Naive B cell (primary cell): ENCODE results near the gene BICD2. TPM values are rescaled to one million over a fixed set of nuclear protein-coding genes. Genes with fewer than 3 reads are reported as not detected.
A peak's percentile ranks its signal among the peaks of the same experiment; 100 is the strongest.

Experiments
- ATAC-seq, 2 donors: fragments of 150-1000 bp; cut with Tn5 transposase; 2 replicates each; pipeline ENCODE4 v1.10.0; 2021; ENCODE audit warnings: low read depth in 2 of 2, mild to moderate bottlenecking in 2 of 2, moderate library complexity in 2 of 2
- DNase-seq: peaks from one replicate; pipeline ENCODE4 v3.0.0; 2022
- H3K27ac Mint-ChIP-seq, 6 donors: one replicate each; pipeline ENCODE4 v1.8.0; 2020 to 2022; ENCODE audit warnings: mild to moderate bottlenecking in 6 of 6, mixed read lengths in 6 of 6, moderate library complexity in 5 of 6, inconsistent platforms in 2 of 6
- H3K27me3 Mint-ChIP-seq, 3 donors: one replicate each; pipeline ENCODE4 v1.8.0; 2021 to 2022; ENCODE audit warnings: mixed read lengths in 3 of 3, mild to moderate bottlenecking in 1 of 3
- H3K36me3 Mint-ChIP-seq, 2 donors: one replicate each; pipeline ENCODE4 v1.8.0; 2020 to 2022; ENCODE audit warnings: mixed read lengths in 2 of 2, inconsistent platforms in 1 of 2, mild to moderate bottlenecking in 1 of 2
- H3K4me1 Mint-ChIP-seq, 3 donors: one replicate each; pipeline ENCODE4 v1.8.0; 2020 to 2022; ENCODE audit warnings: mixed read lengths in 3 of 3, inconsistent platforms in 1 of 3, mild to moderate bottlenecking in 1 of 3, moderate library complexity in 1 of 3
- H3K4me3 Mint-ChIP-seq, 8 donors: one replicate each; pipeline ENCODE4 v1.8.0; 2020 to 2022; ENCODE audit warnings: mild to moderate bottlenecking in 8 of 8, mixed read lengths in 8 of 8, moderate library complexity in 8 of 8, inconsistent platforms in 2 of 8
- H3K9me3 Mint-ChIP-seq, 7 donors: one replicate each; pipeline ENCODE4 v1.8.0; 2020 to 2022; ENCODE audit warnings: mixed read lengths in 7 of 7, mild to moderate bottlenecking in 5 of 7, inconsistent platforms in 2 of 7, moderate library complexity in 1 of 7
- polyA plus RNA-seq, 6 donors: library from polyadenylated mRNA; unstranded; fragments of 300-500 nt; fragmentation: Illumina TruSeq; gene quantifications; one replicate each; pipeline ENCODE4 v1.2.3, GENCODE V29; 2021; ENCODE audit warnings: low read depth in 6 of 6

BICD2 gene
- polyA plus RNA-seq, 6 donors from 2014 or later = 4.3 to 41.8 (median 29.6) TPM

DNA sequence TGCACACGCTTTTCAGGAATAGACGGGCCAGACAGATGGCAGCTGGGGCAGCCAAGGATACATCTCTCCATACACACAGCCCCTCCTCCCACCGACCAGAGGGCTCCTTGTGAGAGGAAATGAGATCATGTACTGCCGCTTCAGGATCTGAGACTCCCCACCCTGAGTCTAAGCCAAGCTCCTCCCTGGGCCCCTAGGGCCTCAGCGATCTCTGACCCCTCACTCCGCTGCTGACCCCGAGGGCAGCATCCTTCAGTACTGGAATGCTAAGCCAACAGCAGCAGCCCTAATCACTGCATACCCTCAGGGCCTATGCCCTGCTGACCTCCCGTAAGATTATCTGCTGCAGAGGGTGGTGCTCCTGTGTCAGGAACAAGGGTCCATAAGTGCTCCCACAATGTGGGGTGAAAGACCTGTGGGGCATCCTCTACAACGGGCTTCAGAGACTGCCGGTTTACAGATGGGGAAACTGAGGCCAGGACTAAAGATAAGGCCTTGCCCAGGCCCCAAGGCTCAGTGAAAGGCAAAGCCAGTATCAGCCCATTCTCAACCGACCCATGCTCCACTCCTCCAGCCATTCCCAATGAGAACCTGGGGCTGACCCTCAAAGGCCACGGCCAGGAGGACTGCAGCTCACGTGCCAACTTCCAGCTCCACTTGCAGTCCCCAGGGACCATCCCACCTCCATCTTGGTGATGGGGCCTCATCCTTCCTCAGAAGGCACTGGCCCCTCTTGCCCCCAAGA is 37.5 kb downstream of the BICD2 start:
- ATAC-seq = no peak

DNA sequence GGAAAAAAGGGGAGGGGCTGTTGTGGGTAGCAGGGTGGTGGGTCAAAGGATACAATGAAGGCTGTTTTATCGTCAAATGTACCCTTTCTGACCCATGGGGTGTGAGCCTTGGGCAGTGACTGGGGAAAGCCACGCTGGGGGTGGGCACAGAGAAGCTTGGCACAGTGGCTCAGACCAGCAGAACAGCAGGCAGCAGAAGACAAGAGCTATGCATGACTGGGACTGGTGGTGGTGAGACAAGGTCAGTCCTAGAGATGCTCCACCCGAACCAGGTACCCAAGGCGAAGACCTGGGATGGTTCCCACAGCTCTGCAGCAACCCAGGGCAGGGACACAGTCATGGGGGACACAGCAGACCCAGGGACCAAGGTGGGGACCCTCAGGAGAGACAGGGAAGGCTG is 38.3 kb downstream of the BICD2 start:
- Mint-ChIP-seq H3K36me3 (peaks cover 0 to 4% of the 10 kb centered on the region in 2 donors), H3K4me3 (peak overlapping the region in 6 of 8 donors; percentile 29 to 100 (median 72)), H3K9me3 (no peaks in the 10 kb centered on the region), H3K27me3 (no peaks in the 10 kb centered on the region), H3K4me1 (peaks cover 75 to 98% (median 91%) of the 10 kb centered on the region in 3 donors), H3K27ac (peak overlapping the region; percentile 44 to 96 (median 86))
- ATAC-seq (no peak), DNase-seq (no peak)

More for the DNA sequence above, 37.5 kb downstream of the BICD2 start:
- Mint-ChIP-seq H3K36me3 (peaks cover 0 to 4% of the 10 kb centered on the region in 2 donors), H3K9me3 (no peaks in the 10 kb centered on the region), H3K27ac (peak overlapping the region; percentile 74 to 93 (median 86)), H3K27me3 (no peaks in the 10 kb centered on the region), H3K4me3 (peak overlapping the region in 7 of 8 donors; percentile 47 to 100 (median 88)), H3K4me1 (peaks cover 77 to 98% (median 91%) of the 10 kb centered on the region in 3 donors)
- DNase-seq = no peak

- Mint-ChIP-seq H3K9me3 (no peaks in the 10 kb centered on the region), H3K36me3 (peaks cover 2 to 4% of the 10 kb centered on the region in 2 donors), H3K4me3 (peak overlapping the region in 3 of 8 donors; percentile 56 to 100 (median 88)), H3K4me1 (peaks cover 76 to 97% (median 91%) of the 10 kb centered on the region in 3 donors), H3K27me3 (no peaks in the 10 kb centered on the region), H3K27ac (peak overlapping the region in 5 of 6 donors; percentile 81 to 96 (median 87))
- ATAC-seq = no peak
- no peak for DNase-seq
Observed at GRCh38 chr9:92725766-92726165, 38.9 kb downstream of the BICD2 start.

DNA sequence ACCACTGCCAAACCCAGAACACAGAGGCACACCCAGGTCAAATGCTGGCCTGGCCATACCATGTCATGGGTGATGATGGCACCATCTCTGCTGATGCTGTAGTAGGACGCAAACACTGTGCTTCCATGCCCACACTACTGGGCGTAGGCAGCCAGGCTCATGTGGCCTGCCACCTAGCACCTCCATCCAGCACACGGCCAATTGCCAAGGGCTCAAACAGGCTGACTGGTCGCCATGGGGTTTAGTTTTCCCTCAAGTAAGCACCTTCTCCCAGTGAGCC is 39.4 kb downstream of the BICD2 start:
- H3K27me3 Mint-ChIP-seq = no peaks in the 10 kb centered on the region
- peaks cover 74 to 97% (median 91%) of the 10 kb centered on the region in 3 donors for H3K4me1 Mint-ChIP-seq
- peak overlapping the region in 3 of 6 donors; percentile 9 to 81 (median 76) for H3K27ac Mint-ChIP-seq
- no peak for ATAC-seq
- H3K9me3 Mint-ChIP-seq = no peaks in the 10 kb centered on the region
- peak overlapping the region in 3 of 8 donors; percentile 25 to 100 (median 34) for H3K4me3 Mint-ChIP-seq
- DNase-seq = no peak
- peaks cover 7% of the 10 kb centered on the region in 2 donors for H3K36me3 Mint-ChIP-seq

DNA sequence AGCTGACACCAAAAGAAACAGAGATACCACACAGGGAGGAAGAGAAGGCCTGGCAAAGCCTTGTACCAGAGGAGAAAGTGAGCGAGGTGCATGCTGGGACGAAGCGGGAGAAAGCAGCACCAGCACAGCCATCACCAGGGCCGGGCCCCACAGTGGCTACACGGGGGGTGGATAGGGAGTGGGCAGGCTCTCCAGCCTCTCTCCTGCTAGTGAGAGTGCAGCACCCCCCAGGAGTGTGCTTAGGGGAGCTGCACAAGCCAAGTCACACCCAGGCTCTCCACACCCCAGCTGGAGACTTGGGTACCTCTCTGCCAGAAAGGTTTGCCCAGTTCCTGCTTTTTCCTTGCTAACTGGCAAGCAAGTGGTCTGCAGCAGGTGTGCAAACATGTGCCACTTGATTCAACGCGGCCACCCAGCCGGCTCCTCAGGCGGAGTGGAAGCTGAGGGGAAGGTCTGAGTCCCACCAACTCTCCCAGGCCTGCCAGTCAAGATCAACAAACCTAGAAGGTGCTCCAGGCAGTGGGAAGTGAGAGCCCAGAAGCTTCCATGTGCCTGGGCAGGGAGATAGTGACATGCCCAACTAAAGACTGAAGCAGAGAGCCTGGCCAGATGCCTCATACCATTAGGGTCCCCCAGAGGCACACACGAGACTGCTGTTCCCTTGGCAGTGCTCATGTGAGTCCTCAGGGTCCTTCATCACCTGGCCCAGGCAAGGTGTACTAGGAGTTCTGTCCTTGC is 39.9 kb downstream of the BICD2 start:
- Mint-ChIP-seq H3K4me3 (peak overlapping the region in 4 of 8 donors; percentile 20 to 100 (median 30)), H3K27me3 (no peaks in the 10 kb centered on the region), H3K4me1 (peaks cover 74 to 97% (median 91%) of the 10 kb centered on the region in 3 donors), H3K36me3 (peaks cover 7 to 13% of the 10 kb centered on the region in 2 donors), H3K27ac (peak overlapping the region; percentile 2 to 94 (median 60)), H3K9me3 (no peaks in the 10 kb centered on the region)
- DNase-seq (no peak), ATAC-seq (no peak)

DNA sequence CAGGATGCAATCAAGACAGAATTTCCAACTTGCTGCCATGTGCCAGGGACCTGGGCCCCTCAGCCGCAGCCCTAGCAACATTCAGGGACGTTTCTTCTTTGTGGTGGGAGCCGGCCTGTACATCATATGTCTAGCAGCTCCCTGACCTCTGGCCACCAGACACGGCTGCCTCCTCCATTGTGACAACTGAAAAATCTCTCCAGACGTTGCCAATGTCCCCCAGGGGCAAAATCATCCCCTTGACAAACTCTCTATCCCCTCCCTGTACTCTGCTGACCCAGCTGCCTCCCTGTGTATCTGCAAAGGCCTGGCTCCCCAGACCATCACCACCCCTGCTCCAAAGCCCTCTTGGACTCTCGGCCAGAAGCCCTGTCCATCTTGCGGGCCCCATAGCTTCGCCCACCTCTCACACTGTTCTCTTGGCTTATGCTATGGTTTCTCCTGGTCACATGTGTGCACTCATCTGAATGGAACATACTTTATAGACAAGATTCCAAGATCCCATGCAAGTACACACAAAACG is 40.8 kb downstream of the BICD2 start:
- H3K4me3 Mint-ChIP-seq = peak overlapping the region in 1 of 8 donors; percentile 66

DNA sequence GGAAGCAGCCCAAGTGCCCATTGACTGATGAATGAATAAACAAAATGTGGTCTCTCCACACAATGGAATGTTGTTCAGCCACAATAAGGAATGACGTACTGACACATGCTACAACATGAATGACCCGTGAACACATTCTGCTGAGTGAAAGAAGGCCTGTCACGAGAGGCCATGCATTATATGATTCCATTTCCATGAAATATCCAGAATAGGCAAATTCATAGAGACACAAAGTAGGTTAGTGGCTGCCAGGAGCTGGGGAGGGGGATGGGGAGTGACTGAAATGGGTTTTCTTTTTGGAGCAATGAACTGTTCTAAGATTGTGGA is 41.4 kb downstream of the BICD2 start:
- Mint-ChIP-seq H3K4me3 (peak overlapping the region in 3 of 8 donors; percentile 25 to 66 (median 45)), H3K4me1 (peaks cover 65 to 86% (median 82%) of the 10 kb centered on the region in 3 donors)
- ATAC-seq = no peak

More for the DNA sequence above, 40.8 kb downstream of the BICD2 start:
- Mint-ChIP-seq H3K36me3 (peaks cover 3 to 16% of the 10 kb centered on the region in 2 donors), H3K27ac (peak overlapping the region; percentile 4 to 75 (median 68)), H3K4me1 (peaks cover 66 to 92% (median 88%) of the 10 kb centered on the region in 3 donors), H3K9me3 (no peaks in the 10 kb centered on the region), H3K27me3 (no peaks in the 10 kb centered on the region)
- ATAC-seq (no peak), DNase-seq (no peak)

GRCh38 chr9:92722386-92723298 is 42.0 kb downstream of the BICD2 start:
- no peak for ATAC-seq
- no peaks in the 10 kb centered on the region for H3K9me3 Mint-ChIP-seq
- peak overlapping the region in 4 of 6 donors; percentile 43 to 93 (median 76) for H3K27ac Mint-ChIP-seq
- H3K4me1 Mint-ChIP-seq = peaks cover 59 to 82% (median 76%) of the 10 kb centered on the region in 3 donors
- peak overlapping the region in 5 of 8 donors; percentile 22 to 80 (median 41) for H3K4me3 Mint-ChIP-seq
- H3K36me3 Mint-ChIP-seq = peaks cover 3 to 16% of the 10 kb centered on the region in 2 donors
- no peak for DNase-seq
- H3K27me3 Mint-ChIP-seq = no peaks in the 10 kb centered on the region

More for the DNA sequence above, 41.4 kb downstream of the BICD2 start:
- Mint-ChIP-seq H3K9me3 (no peaks in the 10 kb centered on the region), H3K27me3 (no peaks in the 10 kb centered on the region), H3K27ac (peak overlapping the region in 5 of 6 donors; percentile 22 to 75 (median 70)), H3K36me3 (peaks cover 3 to 16% of the 10 kb centered on the region in 2 donors)
- no peak for DNase-seq

DNA sequence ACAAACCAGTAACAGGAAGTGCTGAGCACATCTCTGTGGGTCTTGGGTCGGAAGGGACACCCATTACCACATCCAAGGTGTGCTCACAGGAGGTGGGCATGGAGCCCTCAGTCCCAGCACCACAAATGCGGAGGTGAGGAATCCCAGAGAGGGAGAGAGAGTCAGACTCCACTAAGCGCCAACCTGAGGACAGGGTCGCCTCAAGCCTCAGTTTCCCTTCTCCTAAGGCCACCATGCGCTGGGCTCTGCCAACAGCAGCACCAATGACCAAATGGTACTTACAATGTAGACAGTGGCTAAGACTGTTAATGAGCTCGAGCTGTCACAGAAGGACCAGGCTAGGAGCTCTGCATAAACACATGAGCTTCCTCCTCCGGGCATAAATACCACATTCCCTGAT is 43.1 kb downstream of the BICD2 start:
- Mint-ChIP-seq H3K27me3 (no peaks in the 10 kb centered on the region), H3K4me3 (peak overlapping the region in 7 of 8 donors; percentile 23 to 84 (median 48)), H3K9me3 (no peaks in the 10 kb centered on the region), H3K4me1 (peaks cover 49 to 73% (median 68%) of the 10 kb centered on the region in 3 donors), H3K36me3 (peaks cover 3 to 16% of the 10 kb centered on the region in 2 donors), H3K27ac (peak overlapping the region; percentile 47 to 93 (median 80))
- ATAC-seq (peak; percentile 28 to 33), DNase-seq (no peak)

- no peaks in the 10 kb centered on the region for H3K27me3 Mint-ChIP-seq
- peaks cover 46 to 72% (median 64%) of the 10 kb centered on the region in 3 donors for H3K4me1 Mint-ChIP-seq
- H3K9me3 Mint-ChIP-seq = no peaks in the 10 kb centered on the region
- peaks cover 3 to 16% of the 10 kb centered on the region in 2 donors for H3K36me3 Mint-ChIP-seq
- H3K4me3 Mint-ChIP-seq = peak overlapping the region; percentile 23 to 84 (median 58)
- ATAC-seq = peak; percentile 81 to 82
- H3K27ac Mint-ChIP-seq = peak overlapping the region; percentile 58 to 93 (median 83)
- DNase-seq = peak; percentile 52
Observed at GRCh38 chr9:92720807-92721535, 43.7 kb downstream of the BICD2 start.

- no peak for ATAC-seq
- Mint-ChIP-seq H3K36me3 (peaks cover 3 to 16% of the 10 kb centered on the region in 2 donors), H3K27me3 (no peaks in the 10 kb centered on the region), H3K4me1 (peaks cover 42 to 65% (median 58%) of the 10 kb centered on the region in 3 donors), H3K4me3 (peak overlapping the region in 7 of 8 donors; percentile 23 to 80 (median 68)), H3K9me3 (no peaks in the 10 kb centered on the region), H3K27ac (peak overlapping the region; percentile 58 to 85 (median 80))
- no peak for DNase-seq
Observed at GRCh38 chr9:92720209-92720765, 44.3 kb downstream of the BICD2 start.
